Type B pancreatic cell (in vitro differentiated cells): Measurements from ENCODE around the gene RGL2. TPM values are rescaled to one million over a fixed set of nuclear protein-coding genes. Genes with fewer than 3 reads are reported as not detected.
"Not testable (repeated sequence)": the region's sequence is repeated elsewhere in the genome, so short reads cannot be mapped to it uniquely, and the experiment has no call there.

Source experiments
- DNase-seq: peaks from one replicate; pipeline ENCODE4 v3.0.0; 2021; ENCODE audit warnings: mixed read lengths; ENCODE audit not compliant: unreplicated experiment; ENCODE audit errors: extremely low spot score
- H3K27ac Mint-ChIP-seq: 2 replicates; pipeline ENCODE4 v1.8.0; 2021; ENCODE audit warnings: mild to moderate bottlenecking, mixed read lengths
- H3K27me3 Mint-ChIP-seq: 2 replicates; pipeline ENCODE4 v1.8.0; 2021; ENCODE audit warnings: mixed read lengths
- H3K36me3 Mint-ChIP-seq: 2 replicates; pipeline ENCODE4 v1.8.0; 2021; ENCODE audit warnings: mixed read lengths
- H3K4me1 Mint-ChIP-seq: one replicate; pipeline ENCODE4 v1.8.0; 2021; ENCODE audit warnings: mixed read lengths; ENCODE audit not compliant: unreplicated experiment
- H3K4me3 Mint-ChIP-seq: 2 replicates; pipeline ENCODE4 v1.8.0; 2021; ENCODE audit warnings: mild to moderate bottlenecking, mixed read lengths
- H3K9me3 Mint-ChIP-seq: 2 replicates; pipeline ENCODE4 v1.8.0; 2021; ENCODE audit warnings: mixed read lengths
- CTCF ChIP-seq: fragments of 200-600 bp; sonication (generic); conservative IDR thresholded peaks from 2 replicates; pipeline ENCODE4 v1.5.0; 2021; ENCODE audit warnings: antibody characterized with exemption, mild to moderate bottlenecking
- total RNA-seq: library from RNA; stranded (reverse); gene quantifications from 2 replicates; pipeline ENCODE4 v1.2.1, GENCODE V29; 2021; ENCODE audit warnings: low replicate concordance

The RGL2 gene
- total RNA-seq, 1 donor from 2014 or later = 128 TPM

DNA sequence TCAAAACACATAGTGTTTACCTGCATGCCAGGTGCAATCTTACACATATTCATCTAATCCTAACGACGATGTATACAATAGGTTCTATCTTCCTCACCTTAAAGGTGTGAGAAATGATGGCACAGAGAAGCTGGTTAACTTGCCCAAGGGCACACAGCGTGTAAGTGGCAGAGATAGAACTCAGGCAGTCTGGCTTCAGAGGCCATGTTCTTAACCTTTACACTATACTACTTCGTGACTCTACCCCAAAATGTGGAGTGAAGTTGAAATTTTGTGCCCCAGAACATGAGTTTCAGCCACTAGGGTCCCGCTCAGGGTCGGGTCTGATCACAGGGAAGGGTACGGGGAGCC is 27.6 kb downstream of the RGL2 start:
- DNase-seq = no peak
- TF ChIP-seq CTCF = peak; percentile 41
- Mint-ChIP-seq H3K9me3 (no peaks in the 10 kb centered on the region), H3K4me3 (peak overlapping the region; percentile 98), H3K27ac (peak overlapping the region; percentile 100), H3K36me3 (peaks cover 38% of the 10 kb centered on the region), H3K27me3 (no peaks in the 10 kb centered on the region), H3K4me1 (peaks cover 40% of the 10 kb centered on the region)

DNA sequence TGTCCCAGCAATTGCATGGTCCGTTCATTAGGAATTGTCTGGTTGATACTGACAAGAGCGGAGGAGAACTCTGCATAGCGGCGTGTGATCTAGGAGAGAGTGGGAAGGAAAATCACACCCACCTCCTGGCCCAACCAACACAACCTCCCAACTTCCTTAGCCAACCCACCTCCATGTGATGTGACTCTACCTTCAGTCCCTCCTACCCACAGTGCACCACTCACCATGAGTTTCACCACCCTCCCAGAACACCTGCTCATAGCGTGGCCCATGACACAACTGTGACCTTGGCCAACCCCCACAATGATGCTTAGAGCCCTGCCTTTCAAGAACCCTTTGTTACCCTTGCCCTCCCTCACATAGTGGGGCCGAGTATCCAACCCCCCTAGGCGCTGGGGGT is 34.7 kb downstream of the RGL2 start:
- peaks cover 26% of the 10 kb centered on the region for H3K36me3 Mint-ChIP-seq
- no peaks in the 10 kb centered on the region for H3K27me3 Mint-ChIP-seq
- TF ChIP-seq CTCF = no peak
- DNase-seq = no peak
- no peaks in the 10 kb centered on the region for H3K9me3 Mint-ChIP-seq
- no peaks in the 10 kb centered on the region for H3K4me1 Mint-ChIP-seq
- no peak overlapping the region for H3K27ac Mint-ChIP-seq
- H3K4me3 Mint-ChIP-seq = no peak overlapping the region

GRCh38 chr6:33262490-33262889 is 36.3 kb downstream of the RGL2 start:
- H3K4me3 Mint-ChIP-seq, H3K9me3 Mint-ChIP-seq, H3K27me3 Mint-ChIP-seq: not testable (repeated sequence)

GRCh38 chr6:33259032-33259431 is 39.7 kb downstream of the RGL2 start:
- no peak for DNase-seq
- no peak overlapping the region for H3K27ac Mint-ChIP-seq
- TF ChIP-seq CTCF = no peak
- H3K36me3 Mint-ChIP-seq = peaks cover 18% of the 10 kb centered on the region
- no peaks in the 10 kb centered on the region for H3K9me3 Mint-ChIP-seq
- H3K4me3 Mint-ChIP-seq = no peak overlapping the region
- H3K27me3 Mint-ChIP-seq = no peaks in the 10 kb centered on the region
- H3K4me1 Mint-ChIP-seq = no peaks in the 10 kb centered on the region

More at GRCh38 chr6:33262490-33262889, 36.3 kb downstream of the RGL2 start:
- H3K4me1 Mint-ChIP-seq, H3K27ac Mint-ChIP-seq, DNase-seq: not testable (repeated sequence)
- peaks cover 21% of the 10 kb centered on the region for H3K36me3 Mint-ChIP-seq

- Mint-ChIP-seq H3K4me3 (no peak overlapping the region), H3K9me3 (no peaks in the 10 kb centered on the region), H3K36me3 (peaks cover 19% of the 10 kb centered on the region), H3K27ac (no peak overlapping the region), H3K4me1 (peaks cover 21% of the 10 kb centered on the region), H3K27me3 (no peaks in the 10 kb centered on the region)
- no peak for DNase-seq
- no peak for TF ChIP-seq CTCF
Measured at GRCh38 chr6:33254591-33254990, 44.2 kb downstream of the RGL2 start.

DNA sequence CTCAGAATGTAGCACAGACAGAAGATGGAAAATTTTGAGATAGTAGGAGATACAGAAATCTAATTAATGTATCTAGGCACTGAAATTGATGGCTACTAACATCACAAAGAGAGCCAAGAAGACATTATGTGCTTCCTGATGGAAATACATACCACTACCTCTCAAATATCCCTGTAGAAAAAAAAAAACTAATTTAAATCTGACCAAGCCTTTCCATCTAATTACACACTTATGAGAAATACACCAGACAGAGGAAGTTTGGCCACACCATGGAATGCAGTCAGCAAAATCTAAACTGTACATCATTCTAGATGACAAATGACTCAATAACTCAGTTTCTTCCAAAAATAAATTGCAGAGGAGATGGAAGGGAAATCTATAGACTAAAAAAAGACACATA is 46.0 kb downstream of the RGL2 start:
- Mint-ChIP-seq H3K4me1 (peaks cover 28% of the 10 kb centered on the region), H3K27me3 (no peaks in the 10 kb centered on the region), H3K27ac (no peak overlapping the region), H3K4me3 (no peak overlapping the region), H3K36me3 (peaks cover 19% of the 10 kb centered on the region), H3K9me3 (no peaks in the 10 kb centered on the region)
- TF ChIP-seq CTCF = no peak
- no peak for DNase-seq
